ENCODE measurements around the gene ZNF143. TPM values are rescaled to one million over a fixed set of nuclear protein-coding genes. Genes with fewer than 3 reads are reported as not detected.
A peak's percentile ranks its signal among the peaks of the same experiment; 100 is the strongest.
"Not testable (repeated sequence)": the region's sequence is repeated elsewhere in the genome, so short reads cannot be mapped to it uniquely, and the experiment has no call there.

Gene ZNF143
- total and polyA plus RNA-seq, 5 donors from 2014 or later, result 32.4 to 45.6 (median 36.4) TPM

- no peaks in the 10 kb centered on the region for H3K9me3 ChIP-seq (ENCODE audit: control insufficient read depth in 2 of 2, low read length in 2 of 2)
- peak; percentile 74 to 83 for ATAC-seq (ENCODE audit: low read depth in 2 of 2)
- H3K27ac Mint-ChIP-seq, result peak overlapping the region in 1 of 3 donors; percentile 68
- peak; percentile 52 to 84 (median 72) for DNase-seq
- H3K4me1 ChIP-seq (ENCODE audit: control insufficient read depth, insufficient read depth, low read length, poor library complexity, severe bottlenecking), result peaks cover 6% of the 10 kb centered on the region
- H3K4me3 Mint-ChIP-seq, result no peak overlapping the region
- no peaks in the 10 kb centered on the region for H3K9me3 Mint-ChIP-seq
- peaks cover 25% of the 10 kb centered on the region for H3K36me3 ChIP-seq (ENCODE audit: control insufficient read depth, insufficient read depth, low read length)
- no peak overlapping the region for H3K4me3 ChIP-seq (ENCODE audit: low read depth, low read length)
- H3K27ac ChIP-seq (ENCODE audit: insufficient read depth, low read length, poor library complexity, severe bottlenecking), result no peak overlapping the region
- H3K4me1 Mint-ChIP-seq, result peaks cover 11 to 24% (median 17%) of the 10 kb centered on the region in 4 donors
- no peaks in the 10 kb centered on the region for H3K27me3 Mint-ChIP-seq
- peaks cover 28% of the 10 kb centered on the region for H3K36me3 Mint-ChIP-seq
- no peaks in the 10 kb centered on the region for H3K27me3 ChIP-seq (ENCODE audit: control insufficient read depth, insufficient read depth, low read length)
Measured at GRCh38 chr11:9506489-9507276, 45.9 kb downstream of the ZNF143 start.

DNA sequence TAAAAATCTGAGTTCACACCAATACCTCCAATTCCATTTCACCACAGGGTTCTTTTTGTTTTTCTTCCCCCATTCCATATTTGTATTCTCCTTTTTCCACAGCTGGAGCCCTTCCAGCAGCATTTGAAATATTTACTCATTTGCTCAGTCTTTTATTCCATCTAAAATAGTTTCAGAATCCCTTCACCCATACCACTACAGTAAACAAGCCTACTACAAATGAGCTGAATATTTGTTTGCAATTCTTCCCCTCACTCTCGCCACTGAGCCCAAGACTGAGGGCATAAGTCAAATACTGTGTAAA is 46.4 kb downstream of the ZNF143 start:
- Mint-ChIP-seq H3K27me3 (no peaks in the 10 kb centered on the region), H3K4me3 (no peak overlapping the region), H3K36me3 (peaks cover 30% of the 10 kb centered on the region), H3K4me1 (peaks cover 11 to 24% (median 17%) of the 10 kb centered on the region in 4 donors), H3K27ac (no peak overlapping the region), H3K9me3 (no peaks in the 10 kb centered on the region)
- DNase-seq, result no peak
- no peaks in the 10 kb centered on the region for H3K27me3 ChIP-seq (ENCODE audit: control insufficient read depth, insufficient read depth, low read length)
- H3K9me3 ChIP-seq (ENCODE audit: control insufficient read depth in 2 of 2, low read length in 2 of 2), result no peaks in the 10 kb centered on the region
- no peak for ATAC-seq (ENCODE audit: low read depth in 2 of 2)
- peaks cover 6% of the 10 kb centered on the region for H3K4me1 ChIP-seq (ENCODE audit: control insufficient read depth, insufficient read depth, low read length, poor library complexity, severe bottlenecking)
- peaks cover 24% of the 10 kb centered on the region for H3K36me3 ChIP-seq (ENCODE audit: control insufficient read depth, insufficient read depth, low read length)
- H3K27ac ChIP-seq (ENCODE audit: insufficient read depth, low read length, poor library complexity, severe bottlenecking), result no peak overlapping the region
- no peak overlapping the region for H3K4me3 ChIP-seq (ENCODE audit: low read depth, low read length)

DNA sequence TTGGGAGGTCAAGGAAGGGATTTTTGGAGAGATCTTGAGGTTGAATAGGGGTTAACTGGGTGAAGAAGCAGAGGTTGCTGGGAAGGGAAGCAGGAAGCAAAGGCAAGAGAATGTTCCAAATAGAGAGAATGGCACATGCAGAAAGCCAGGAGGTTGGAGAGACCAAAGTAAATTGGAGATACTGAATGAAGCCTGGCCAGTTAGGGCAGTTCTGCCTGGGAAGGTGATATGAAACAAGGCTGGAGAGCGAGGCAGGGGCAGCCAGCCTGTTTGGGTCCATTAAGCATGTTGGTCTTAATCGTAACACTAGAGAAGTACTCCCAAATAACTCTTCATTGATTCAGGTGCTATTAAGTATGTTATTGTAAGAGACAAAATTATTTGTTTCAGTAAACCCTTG is 48.2 kb downstream of the ZNF143 start:
- ATAC-seq (ENCODE audit: low read depth in 2 of 2), result no peak

GRCh38 chr11:9512370-9513019 is 51.7 kb downstream of the ZNF143 start:
- H3K27me3 Mint-ChIP-seq, result no peaks in the 10 kb centered on the region
- no peak overlapping the region for H3K27ac Mint-ChIP-seq
- H3K27ac ChIP-seq (ENCODE audit: insufficient read depth, low read length, poor library complexity, severe bottlenecking), result no peak overlapping the region
- H3K36me3 ChIP-seq (ENCODE audit: control insufficient read depth, insufficient read depth, low read length), result peaks cover 65% of the 10 kb centered on the region
- peaks cover 10 to 24% (median 19%) of the 10 kb centered on the region in 4 donors for H3K4me1 Mint-ChIP-seq
- no peaks in the 10 kb centered on the region for H3K27me3 ChIP-seq (ENCODE audit: control insufficient read depth, insufficient read depth, low read length)
- DNase-seq, result no peak
- no peaks in the 10 kb centered on the region for H3K9me3 Mint-ChIP-seq
- no peak overlapping the region for H3K4me3 Mint-ChIP-seq
- H3K36me3 Mint-ChIP-seq, result peaks cover 58% of the 10 kb centered on the region
- H3K4me3 ChIP-seq (ENCODE audit: low read depth, low read length), result no peak overlapping the region
- ATAC-seq (ENCODE audit: low read depth in 2 of 2), result no peak
- H3K4me1 ChIP-seq (ENCODE audit: control insufficient read depth, insufficient read depth, low read length, poor library complexity, severe bottlenecking), result peaks cover 6% of the 10 kb centered on the region
- H3K9me3 ChIP-seq (ENCODE audit: control insufficient read depth in 2 of 2, low read length in 2 of 2), result no peaks in the 10 kb centered on the region

More for the DNA sequence above, 48.2 kb downstream of the ZNF143 start:
- H3K4me1 Mint-ChIP-seq, result peaks cover 17 to 24% (median 18%) of the 10 kb centered on the region in 4 donors
- H3K27ac ChIP-seq (ENCODE audit: insufficient read depth, low read length, poor library complexity, severe bottlenecking), result no peak overlapping the region
- DNase-seq, result no peak
- H3K4me3 Mint-ChIP-seq, result no peak overlapping the region
- H3K27me3 Mint-ChIP-seq, result no peaks in the 10 kb centered on the region
- H3K27me3 ChIP-seq (ENCODE audit: control insufficient read depth, insufficient read depth, low read length), result no peaks in the 10 kb centered on the region
- peaks cover 6% of the 10 kb centered on the region for H3K4me1 ChIP-seq (ENCODE audit: control insufficient read depth, insufficient read depth, low read length, poor library complexity, severe bottlenecking)
- no peak overlapping the region for H3K4me3 ChIP-seq (ENCODE audit: low read depth, low read length)
- peaks cover 38% of the 10 kb centered on the region for H3K36me3 Mint-ChIP-seq
- no peaks in the 10 kb centered on the region for H3K9me3 ChIP-seq (ENCODE audit: control insufficient read depth in 2 of 2, low read length in 2 of 2)
- H3K27ac Mint-ChIP-seq, result peak overlapping the region in 2 of 3 donors; percentile 1 to 72
- no peaks in the 10 kb centered on the region for H3K9me3 Mint-ChIP-seq
- peaks cover 39% of the 10 kb centered on the region for H3K36me3 ChIP-seq (ENCODE audit: control insufficient read depth, insufficient read depth, low read length)

DNA sequence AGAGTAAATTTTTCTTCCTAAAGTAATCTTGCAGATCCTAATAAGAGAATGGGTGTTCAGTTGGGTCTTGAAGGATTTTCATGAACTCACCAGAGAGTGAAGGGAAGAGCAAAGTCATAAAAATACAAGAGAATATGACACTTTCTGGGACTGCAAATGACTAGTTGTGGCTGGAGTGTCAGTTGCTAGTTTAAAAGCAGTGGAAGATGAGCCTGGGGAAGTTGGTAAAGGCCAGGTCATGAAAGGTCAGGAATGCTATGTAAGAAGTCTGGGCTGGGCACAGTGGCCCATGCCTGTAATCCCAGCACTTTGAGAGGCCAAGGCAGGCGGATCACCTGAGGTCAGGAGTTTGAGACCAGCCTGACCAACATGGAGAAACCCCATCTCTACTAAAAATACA is 53.8 kb downstream of the ZNF143 start:
- not testable (repeated sequence) for H3K27ac ChIP-seq (ENCODE audit: insufficient read depth, low read length, poor library complexity, severe bottlenecking); H3K9me3 Mint-ChIP-seq; H3K27me3 ChIP-seq (ENCODE audit: control insufficient read depth, insufficient read depth, low read length); H3K4me3 ChIP-seq (ENCODE audit: low read depth, low read length); ATAC-seq (ENCODE audit: low read depth in 2 of 2); H3K4me1 ChIP-seq (ENCODE audit: control insufficient read depth, insufficient read depth, low read length, poor library complexity, severe bottlenecking); H3K4me3 Mint-ChIP-seq; H3K27ac Mint-ChIP-seq; H3K27me3 Mint-ChIP-seq; H3K9me3 ChIP-seq (ENCODE audit: control insufficient read depth in 2 of 2, low read length in 2 of 2); DNase-seq
- Mint-ChIP-seq H3K36me3 (peaks cover 59% of the 10 kb centered on the region), H3K4me1 (peaks cover 7 to 18% (median 13%) of the 10 kb centered on the region in 4 donors)
- peaks cover 56% of the 10 kb centered on the region for H3K36me3 ChIP-seq (ENCODE audit: control insufficient read depth, insufficient read depth, low read length)

- peak in 1 of 3 donors; percentile 21 for DNase-seq
- Histone ChIP-seq H3K27ac (ENCODE audit: insufficient read depth, low read length, poor library complexity, severe bottlenecking) (no peak overlapping the region), H3K36me3 (ENCODE audit: control insufficient read depth, insufficient read depth, low read length) (peaks cover 51% of the 10 kb centered on the region), H3K4me1 (ENCODE audit: control insufficient read depth, insufficient read depth, low read length, poor library complexity, severe bottlenecking) (no peaks in the 10 kb centered on the region), H3K27me3 (ENCODE audit: control insufficient read depth, insufficient read depth, low read length) (no peaks in the 10 kb centered on the region), H3K9me3 (ENCODE audit: control insufficient read depth in 2 of 2, low read length in 2 of 2) (no peaks in the 10 kb centered on the region), H3K4me3 (ENCODE audit: low read depth, low read length) (no peak overlapping the region)
- ATAC-seq (ENCODE audit: low read depth in 2 of 2), result no peak
- Mint-ChIP-seq H3K27ac (no peak overlapping the region), H3K27me3 (no peaks in the 10 kb centered on the region), H3K36me3 (peaks cover 58% of the 10 kb centered on the region), H3K9me3 (no peaks in the 10 kb centered on the region), H3K4me1 (peaks cover 1 to 14% (median 5%) of the 10 kb centered on the region in 4 donors), H3K4me3 (no peak overlapping the region)
Measured at GRCh38 chr11:9516113-9516512, 55.3 kb downstream of the ZNF143 start.

GRCh38 chr11:9518835-9519410 is 58.1 kb downstream of the ZNF143 start:
- H3K27me3 Mint-ChIP-seq, result no peaks in the 10 kb centered on the region
- Histone ChIP-seq H3K9me3 (ENCODE audit: control insufficient read depth in 2 of 2, low read length in 2 of 2) (no peaks in the 10 kb centered on the region), H3K4me3 (ENCODE audit: low read depth, low read length) (no peak overlapping the region), H3K27me3 (ENCODE audit: control insufficient read depth, insufficient read depth, low read length) (no peaks in the 10 kb centered on the region), H3K4me1 (ENCODE audit: control insufficient read depth, insufficient read depth, low read length, poor library complexity, severe bottlenecking) (no peaks in the 10 kb centered on the region), H3K27ac (ENCODE audit: insufficient read depth, low read length, poor library complexity, severe bottlenecking) (no peak overlapping the region), H3K36me3 (ENCODE audit: control insufficient read depth, insufficient read depth, low read length) (peaks cover 40% of the 10 kb centered on the region)
- no peaks in the 10 kb centered on the region for H3K9me3 Mint-ChIP-seq
- H3K4me3 Mint-ChIP-seq, result no peak overlapping the region
- peaks cover 48% of the 10 kb centered on the region for H3K36me3 Mint-ChIP-seq
- DNase-seq (no peak), ATAC-seq (ENCODE audit: low read depth in 2 of 2) (no peak)
- no peak overlapping the region for H3K27ac Mint-ChIP-seq
- H3K4me1 Mint-ChIP-seq, result peaks cover 0 to 8% (median 5%) of the 10 kb centered on the region in 4 donors

All from CD4-positive, CD25-positive, alpha-beta regulatory T cell (primary cell).